Left lung (tissue), 10 donors: ENCODE data around the gene ARHGEF12. TPM values are rescaled to one million over a fixed set of nuclear protein-coding genes. Genes with fewer than 3 reads are reported as not detected.

Experiments
- ATAC-seq: fragments of 200-7000 bp; cut with Tn5 transposase; one replicate; pipeline ENCODE4 v1.9.1; 2020; ENCODE audit warnings: moderate library complexity
- DNase-seq, 4 donors: peaks; one replicate each; pipeline ENCODE4 v3.0.0-alpha.2; 2013 to 2020
- H3K27ac ChIP-seq, 2 donors: fragments of 200-600 bp; sonication (generic) in 1 of 2; one replicate each; pipeline versions ENCODE4 v1.5.0 to v1.8.0; 2020 to 2021
- H3K27me3 ChIP-seq, 2 donors: fragments of 200-600 bp; sonication (generic) in 1 of 2; one replicate each; pipeline versions ENCODE4 v1.5.0 to v1.8.0; 2020 to 2021
- H3K36me3 ChIP-seq, 2 donors: fragments of 200-600 bp; sonication (generic) in 1 of 2; one replicate each; pipeline versions ENCODE4 v1.5.0 to v1.8.0; 2020 to 2021
- H3K4me1 ChIP-seq, 2 donors: fragments of 200-600 bp; one replicate each; pipeline ENCODE4 v1.8.0; 2021
- H3K4me3 ChIP-seq, 2 donors: fragments of 200-600 bp; sonication (generic) in 1 of 2; one replicate each; pipeline versions ENCODE4 v1.5.0 to v1.8.0; 2020 to 2021; ENCODE audit warnings: mild to moderate bottlenecking in 1 of 2
- H3K9me3 ChIP-seq, 2 donors: fragments of 200-600 bp; sonication (generic) in 1 of 2; one replicate each; pipeline versions ENCODE4 v1.5.0 to v1.8.0; 2020 to 2021
- CTCF ChIP-seq, 2 donors: fragments of 200-600 bp; sonication (generic) in 1 of 2; IDR thresholded peaks; one replicate each; pipeline versions ENCODE4 v1.5.0 to v1.8.0; 2021; ENCODE audit warnings: antibody characterized with exemption in 2 of 2
- intact Hi-C, 2 donors: fragments of 100-400 bp; cut with DNase I; formaldehyde crosslinking; loops; one replicate each; pipeline versions ENCODE4 v1.11.2 to v1.14.2; 2022
- polyA plus RNA-seq, 6 donors: library from polyadenylated mRNA; unstranded; fragments of 120-200 nt; gene quantifications; one replicate each; pipeline ENCODE4 v1.2.1, GENCODE V29; 2013; ENCODE audit not compliant: insufficient read length in 6 of 6
- total RNA-seq, 2 donors: library from RNA; stranded (reverse); fragmentation: NEBNext Ultra II Directional; extraction: Animal tissue kit (Norgen Biotek cat#: 25700); gene quantifications; one replicate each; pipeline ENCODE4 v1.2.1, GENCODE V29; 2021
- donor health status: DM: no; HTN: yes; CAD: no.
- donor health status: DM: no; HTN: no; CAD: no.

The ARHGEF12 gene
- total and polyA plus RNA-seq, 8 donors = 91.4 to 109 (median 99.6) TPM

- intact Hi-C loops = no loop called here
- ATAC-seq (no peak), DNase-seq (no peak)
- Histone ChIP-seq H3K4me3 (no peak overlapping the region), H3K36me3 (peaks cover 0 to 75% of the 10 kb centered on the region in 2 donors), H3K27me3 (no peaks in the 10 kb centered on the region), H3K4me1 (no peaks in the 10 kb centered on the region), H3K27ac (no peak overlapping the region), H3K9me3 (no peaks in the 10 kb centered on the region)
- TF ChIP-seq CTCF (IDR thresholded peaks at IDR 0.05) = no peak
These were observed 145.9 kb downstream of the ARHGEF12 start for GRCh38 chr11:120482149-120482548.

GRCh38 chr11:120484722-120485121 is 148.5 kb downstream of the ARHGEF12 start:
- intact Hi-C loops = no loop called here
- TF ChIP-seq CTCF (IDR thresholded peaks at IDR 0.05) = no peak
- H3K27ac ChIP-seq = no peak overlapping the region
- H3K27me3 ChIP-seq = no peaks in the 10 kb centered on the region
- H3K36me3 ChIP-seq = peaks cover 0 to 57% of the 10 kb centered on the region in 2 donors
- H3K9me3 ChIP-seq = no peaks in the 10 kb centered on the region
- no peak overlapping the region for H3K4me3 ChIP-seq
- no peaks in the 10 kb centered on the region for H3K4me1 ChIP-seq
- DNase-seq = no peak
- no peak for ATAC-seq

- H3K9me3 ChIP-seq = no peaks in the 10 kb centered on the region
- H3K4me3 ChIP-seq = no peak overlapping the region
- ATAC-seq = no peak
- peaks cover 0 to 46% of the 10 kb centered on the region in 2 donors for H3K36me3 ChIP-seq
- no peaks in the 10 kb centered on the region for H3K4me1 ChIP-seq
- no peak for DNase-seq
- no peak overlapping the region for H3K27ac ChIP-seq
- no peak for TF ChIP-seq CTCF (IDR thresholded peaks at IDR 0.05)
- no peaks in the 10 kb centered on the region for H3K27me3 ChIP-seq
- intact Hi-C loops = no loop called here
These were observed 149.9 kb downstream of the ARHGEF12 start for GRCh38 chr11:120486138-120486537.

GRCh38 chr11:120489799-120490198 is 153.6 kb downstream of the ARHGEF12 start:
- Histone ChIP-seq H3K4me3 (no peak overlapping the region), H3K9me3 (no peaks in the 10 kb centered on the region), H3K36me3 (peaks cover 0 to 16% of the 10 kb centered on the region in 2 donors), H3K4me1 (no peaks in the 10 kb centered on the region), H3K27me3 (no peaks in the 10 kb centered on the region), H3K27ac (no peak overlapping the region)
- DNase-seq = no peak
- intact Hi-C loops = loop anchor here in 1 of 2 donors (10.0 kb wide), 1 partner anchor 155 kb away; the partner anchor contains the start of gene ARHGEF12
- no peak for TF ChIP-seq CTCF (IDR thresholded peaks at IDR 0.05)
- ATAC-seq = no peak

GRCh38 chr11:120492486-120492885 is 156.3 kb downstream of the ARHGEF12 start:
- Histone ChIP-seq H3K27ac (no peak overlapping the region), H3K4me1 (no peaks in the 10 kb centered on the region), H3K9me3 (no peaks in the 10 kb centered on the region), H3K4me3 (no peak overlapping the region), H3K27me3 (no peaks in the 10 kb centered on the region), H3K36me3 (no peaks in the 10 kb centered on the region)
- ATAC-seq (no peak), DNase-seq (no peak)
- intact Hi-C loops = loop anchor here in 1 of 2 donors (10.0 kb wide), 1 partner anchor 158 kb away; the partner anchor contains the start of gene ARHGEF12
- no peak for TF ChIP-seq CTCF (IDR thresholded peaks at IDR 0.05)
